ENCODE data around the gene MEF2A.
"Not testable (repeated sequence)": the region's sequence is repeated elsewhere in the genome, so short reads cannot be mapped to it uniquely, and the experiment has no call there.

Gene MEF2A

DNA sequence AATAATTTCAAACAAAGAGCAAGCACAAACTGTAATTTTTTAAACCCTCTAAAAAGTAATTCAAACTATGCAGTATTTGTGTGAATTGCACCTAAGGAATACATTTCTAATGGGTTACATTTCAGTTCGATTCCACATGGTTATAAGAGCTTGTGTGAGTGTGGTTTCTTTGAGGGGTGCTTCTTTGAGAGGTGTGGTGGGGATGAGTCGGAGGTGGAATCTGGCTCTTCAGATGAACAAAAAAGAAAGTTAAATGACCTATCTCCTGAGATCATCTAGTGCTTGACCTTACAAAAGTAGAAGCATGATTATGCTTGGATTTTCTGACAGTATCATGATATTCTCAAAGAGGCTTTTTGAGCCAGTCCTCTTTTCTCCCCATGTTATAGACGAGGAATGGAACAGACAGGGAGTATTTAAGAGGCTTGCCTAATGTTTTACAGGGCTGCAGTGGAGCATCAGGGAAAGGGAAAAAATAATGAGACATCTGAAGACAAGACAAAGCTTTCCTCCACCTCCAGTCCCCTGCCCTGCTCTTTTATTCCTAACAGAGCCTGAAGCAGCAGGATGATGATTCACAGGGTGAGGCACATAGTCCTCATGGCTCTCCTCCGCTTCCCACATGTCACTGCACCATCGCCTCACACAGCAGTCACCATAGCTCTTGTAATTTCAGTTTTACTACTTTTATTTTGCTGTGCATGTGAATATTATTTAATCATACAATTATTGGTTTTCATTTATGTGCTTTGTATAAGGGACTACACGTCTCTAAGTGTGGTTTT lies 85.4 kb downstream of the MEF2A start:
- no peak for DNase-seq

DNA sequence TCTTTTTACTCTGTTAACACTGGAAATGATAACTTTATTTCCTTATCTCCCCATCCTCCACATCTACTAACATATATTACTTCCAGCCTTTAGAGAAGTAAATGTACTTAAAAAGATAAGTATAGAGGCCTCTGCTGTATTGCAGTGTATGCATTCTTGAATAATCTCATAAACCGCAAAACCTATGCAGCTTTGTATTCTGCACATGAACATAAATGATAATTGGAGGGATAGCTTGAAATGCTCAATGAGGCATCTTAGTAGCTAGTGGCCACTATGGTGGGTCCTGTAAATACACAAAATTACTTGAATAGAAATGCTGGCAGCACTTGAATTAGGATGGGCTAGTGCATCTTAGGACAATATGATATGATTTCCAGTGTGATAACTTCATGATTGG lies 90.4 kb downstream of the MEF2A start:
- no peak for DNase-seq

DNA sequence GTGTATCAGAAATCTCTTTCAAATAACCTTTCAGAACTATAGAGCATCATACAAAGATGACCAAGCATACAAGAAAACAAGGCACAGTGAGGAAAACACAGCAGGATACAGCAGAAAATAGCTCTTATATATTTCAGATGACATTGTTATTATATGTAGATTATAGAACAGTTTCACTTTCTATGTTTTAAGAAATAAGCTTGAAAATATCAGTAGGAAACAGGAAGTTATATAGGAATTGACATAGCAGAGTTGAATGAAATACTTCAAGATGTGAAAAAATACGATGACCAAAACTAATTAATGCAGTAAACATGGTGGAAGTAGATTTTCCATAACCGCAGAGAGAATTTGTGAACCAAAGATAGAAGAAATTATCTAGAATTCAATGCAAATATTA lies 92.2 kb downstream of the MEF2A start:
- no peak for DNase-seq

DNA sequence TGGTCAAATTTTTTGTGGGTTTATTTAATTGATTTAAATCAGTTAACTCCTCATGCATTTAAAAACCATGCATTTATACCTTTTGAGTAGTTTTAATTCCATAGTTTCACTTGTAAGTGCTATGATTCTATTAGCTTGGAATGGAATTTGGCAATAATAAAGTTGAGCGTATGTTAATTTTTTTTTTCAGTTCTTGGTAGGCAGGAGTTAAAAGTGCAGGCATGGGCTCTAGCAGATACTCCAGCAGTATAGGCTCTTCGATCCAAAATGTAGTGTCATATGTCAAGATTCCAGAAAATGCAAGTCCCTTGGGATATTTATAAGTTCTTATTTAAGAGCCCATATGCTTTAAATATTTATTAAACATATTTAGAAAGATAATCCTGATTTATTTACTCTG lies 97.1 kb downstream of the MEF2A start:
- no peak for DNase-seq

DNA sequence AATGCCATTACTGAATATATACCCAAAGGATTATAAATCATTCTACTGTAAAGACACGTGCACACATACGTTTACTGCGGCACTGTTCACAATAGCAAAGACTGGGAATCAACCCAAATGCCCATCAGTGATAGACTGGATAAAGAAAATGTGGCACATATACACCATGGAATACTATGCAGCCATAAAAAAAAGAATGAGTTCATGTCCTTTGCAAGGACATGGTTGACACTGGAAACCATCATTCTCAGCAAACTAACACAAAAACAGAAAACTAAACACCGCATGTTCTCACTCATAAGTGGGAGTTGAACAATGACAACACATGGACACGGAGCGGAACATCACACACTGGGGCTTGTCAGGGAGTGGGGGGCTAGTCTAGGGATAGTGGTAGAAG lies 100.3 kb downstream of the MEF2A start:
- not testable (repeated sequence) for DNase-seq

DNA sequence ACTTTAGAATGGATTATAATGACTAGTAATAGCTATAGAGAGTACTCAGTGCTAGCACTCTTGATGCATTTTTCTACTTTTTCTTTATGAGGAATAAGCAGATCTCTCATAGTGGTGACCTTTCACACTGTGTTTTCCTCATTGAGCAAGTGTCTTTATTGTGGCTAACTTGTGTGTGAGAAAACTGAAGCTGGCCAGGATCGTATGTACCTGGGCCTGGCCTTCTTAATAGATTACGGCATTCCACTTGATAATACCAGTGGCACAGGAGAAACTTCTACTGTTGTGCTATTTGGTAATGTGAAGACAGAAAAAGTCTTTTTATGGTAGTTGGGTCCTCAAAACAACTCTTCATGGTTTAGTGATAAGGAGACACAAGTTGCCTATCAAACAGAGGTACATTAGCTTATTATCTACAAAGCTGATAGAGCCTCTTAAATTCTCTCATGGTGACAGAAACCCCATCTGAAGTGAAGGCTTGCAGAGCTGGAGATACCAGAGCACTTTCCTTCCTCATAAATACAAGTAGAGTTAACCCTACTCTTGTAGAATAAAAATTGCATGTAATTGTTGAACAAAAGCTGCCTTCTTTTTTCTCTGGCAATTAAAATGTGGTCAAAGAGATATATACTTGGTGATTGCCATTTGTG lies 102.9 kb downstream of the MEF2A start:
- DNase-seq = no peak

DNA sequence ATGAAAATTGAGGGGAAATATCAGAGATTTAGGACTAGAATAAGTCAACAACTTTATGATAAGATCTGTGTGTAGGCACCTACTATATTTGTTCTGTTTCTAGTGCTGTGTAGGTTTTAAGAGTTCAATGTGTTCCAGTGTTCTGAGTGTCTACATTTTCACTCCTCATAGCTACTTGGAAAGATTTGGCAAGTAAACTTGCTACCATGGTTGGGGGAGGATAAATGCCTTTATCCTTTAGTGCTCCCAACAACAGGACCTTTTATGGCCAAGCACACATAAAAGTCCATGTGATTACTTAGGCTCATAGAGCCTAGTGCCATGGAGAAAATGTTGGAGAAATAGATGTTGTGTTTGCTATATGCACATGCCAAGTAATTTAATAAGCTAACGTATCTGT lies 103.5 kb downstream of the MEF2A start:
- DNase-seq = no peak

DNA sequence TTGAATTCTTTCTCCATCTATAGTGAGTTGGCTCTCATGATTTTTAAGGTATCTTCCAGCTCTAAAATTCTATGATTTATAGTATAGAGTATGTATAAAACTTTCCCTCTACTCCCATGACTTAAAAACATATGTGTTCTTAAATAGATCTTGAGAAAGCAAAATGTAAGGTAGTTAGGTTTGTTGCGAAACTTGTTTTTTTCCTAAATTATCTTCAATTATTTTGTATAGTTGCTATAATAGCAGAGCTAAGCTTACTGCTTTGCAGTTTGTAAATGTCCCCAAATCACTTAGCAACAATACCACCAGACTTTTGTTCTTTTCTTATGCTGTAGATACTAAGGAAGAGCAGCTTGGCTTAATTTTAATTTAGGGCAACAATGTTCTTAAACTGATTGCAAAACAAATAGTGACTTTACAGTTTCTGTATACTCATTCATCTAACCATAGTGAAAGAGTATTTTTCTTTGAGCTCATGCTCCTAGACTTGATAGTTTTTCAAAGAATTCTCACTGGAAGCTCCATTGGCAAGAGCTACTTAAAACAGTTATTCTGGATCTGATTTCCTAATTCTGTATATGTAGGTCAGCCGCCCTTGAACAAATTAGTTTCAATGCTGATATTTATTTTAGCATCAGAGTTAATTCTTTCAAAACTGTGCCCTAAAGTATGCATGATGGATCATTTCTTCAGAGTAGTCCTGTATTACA lies 106.3 kb downstream of the MEF2A start:
- DNase-seq = no peak

DNA sequence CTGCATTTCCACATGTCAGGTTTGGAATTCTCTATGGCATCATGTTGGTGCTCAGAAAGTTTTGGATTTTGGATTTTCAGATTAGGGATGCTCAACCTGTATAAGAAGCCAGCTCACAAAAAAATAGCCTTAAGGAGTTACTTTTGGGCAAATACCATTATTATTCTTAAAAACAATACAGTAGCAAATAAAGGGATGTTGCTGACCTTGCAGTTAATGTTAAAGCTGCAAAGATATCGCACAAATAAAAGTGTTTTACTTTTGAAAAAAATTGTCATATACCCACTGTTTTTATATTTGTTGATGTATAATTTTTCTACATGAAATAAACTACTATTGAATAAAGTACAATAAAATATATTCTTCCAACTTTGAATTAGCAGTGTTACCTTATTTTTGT lies 107.3 kb downstream of the MEF2A start:
- DNase-seq = no peak

DNA sequence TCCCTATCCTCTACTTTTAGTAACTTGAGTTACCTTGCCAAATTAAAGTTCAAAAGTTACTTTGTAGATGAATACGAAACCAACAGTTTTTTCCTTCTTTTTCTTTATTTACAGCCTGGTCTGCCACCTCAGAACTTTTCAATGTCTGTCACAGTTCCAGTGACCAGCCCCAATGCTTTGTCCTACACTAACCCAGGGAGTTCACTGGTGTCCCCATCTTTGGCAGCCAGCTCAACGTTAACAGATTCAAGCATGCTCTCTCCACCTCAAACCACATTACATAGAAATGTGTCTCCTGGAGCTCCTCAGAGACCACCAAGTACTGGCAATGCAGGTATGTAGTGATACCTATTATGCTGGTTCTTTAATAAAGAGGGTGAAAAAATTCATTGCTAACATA lies 108.5 kb downstream of the MEF2A start:
- DNase-seq = no peak

DNA sequence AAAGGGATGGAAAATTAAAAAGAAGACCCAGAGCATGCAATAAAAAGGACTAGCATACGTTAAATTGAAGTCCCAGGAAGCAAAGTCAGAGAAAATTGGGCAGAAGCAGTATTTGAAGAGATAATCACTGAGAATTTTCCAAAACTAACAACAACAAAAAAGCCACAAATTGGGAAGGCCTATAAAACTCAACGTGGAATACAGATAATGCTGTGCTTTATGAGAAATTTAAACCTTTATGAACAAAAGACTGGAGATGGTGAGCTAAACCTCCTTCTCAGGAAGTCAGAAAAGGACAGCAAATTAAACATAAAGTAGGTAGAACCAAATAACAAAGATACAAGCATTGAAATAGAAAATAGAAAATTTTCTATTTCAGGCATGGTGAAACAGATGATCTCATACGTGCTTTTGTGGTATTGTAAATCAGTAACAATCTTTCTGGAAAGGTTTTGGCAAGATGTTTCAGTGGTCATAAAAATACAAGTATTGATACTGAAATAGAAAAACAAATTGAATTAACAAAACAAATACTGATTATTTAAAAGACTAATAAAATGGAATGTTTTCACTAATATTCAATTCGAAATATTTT lies 111.9 kb downstream of the MEF2A start:
- no peak for DNase-seq

DNA sequence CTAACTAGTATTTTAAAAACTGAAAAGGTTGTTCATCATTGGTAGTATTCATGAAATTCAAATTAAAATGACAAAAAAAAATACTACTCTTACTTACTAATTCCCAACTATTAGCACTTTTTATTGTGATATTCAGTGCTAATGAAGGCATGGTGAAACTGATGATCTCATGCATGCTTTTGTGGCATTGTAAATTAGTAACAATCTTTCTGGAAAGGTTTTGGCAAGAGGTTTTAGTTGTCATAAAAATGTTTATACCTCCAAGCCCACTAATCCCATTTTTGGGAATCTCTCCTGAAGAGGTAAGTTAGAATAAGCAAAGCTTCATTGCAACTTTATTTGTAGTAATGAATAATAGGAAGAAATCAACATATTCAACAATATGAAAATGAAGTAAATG lies 114.5 kb downstream of the MEF2A start:
- no peak for DNase-seq

DNA sequence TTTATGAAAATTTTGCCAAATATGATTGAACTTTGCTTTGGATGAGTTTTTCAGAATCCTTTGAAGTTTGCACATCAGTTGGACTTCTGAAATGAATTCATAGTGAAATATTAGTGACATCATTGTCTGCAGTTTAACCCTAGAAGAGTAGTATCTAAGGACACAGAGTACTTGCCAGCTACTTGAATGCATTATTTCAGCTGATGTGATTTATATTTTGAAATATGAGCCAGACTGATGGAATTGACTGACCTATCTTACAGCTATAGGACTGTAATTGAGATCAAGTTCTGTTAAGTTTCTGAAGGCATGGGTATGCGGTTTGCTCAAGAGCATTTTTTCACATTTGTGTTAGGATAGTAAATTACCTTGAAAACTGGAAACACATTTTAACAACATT lies 116.2 kb downstream of the MEF2A start:
- DNase-seq = no peak

DNA sequence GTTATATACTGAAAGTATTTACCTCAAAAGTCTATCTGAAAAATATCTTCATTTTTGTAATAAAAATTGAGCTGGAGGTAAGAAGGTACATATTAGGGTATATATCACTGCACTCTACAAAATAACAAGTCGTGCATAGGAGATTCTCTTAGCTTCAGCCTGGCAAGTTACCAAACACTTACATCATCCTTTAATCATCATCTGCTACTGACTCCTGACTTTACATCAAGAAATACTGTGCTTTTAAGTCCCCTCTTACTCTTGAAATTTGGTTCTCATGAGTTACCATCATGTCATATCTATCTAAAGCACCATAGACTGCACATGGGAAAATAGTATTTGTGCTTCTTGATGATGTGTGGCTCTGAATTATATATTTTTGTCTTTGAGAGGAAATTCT lies 116.7 kb downstream of the MEF2A start:
- DNase-seq = no peak

DNA sequence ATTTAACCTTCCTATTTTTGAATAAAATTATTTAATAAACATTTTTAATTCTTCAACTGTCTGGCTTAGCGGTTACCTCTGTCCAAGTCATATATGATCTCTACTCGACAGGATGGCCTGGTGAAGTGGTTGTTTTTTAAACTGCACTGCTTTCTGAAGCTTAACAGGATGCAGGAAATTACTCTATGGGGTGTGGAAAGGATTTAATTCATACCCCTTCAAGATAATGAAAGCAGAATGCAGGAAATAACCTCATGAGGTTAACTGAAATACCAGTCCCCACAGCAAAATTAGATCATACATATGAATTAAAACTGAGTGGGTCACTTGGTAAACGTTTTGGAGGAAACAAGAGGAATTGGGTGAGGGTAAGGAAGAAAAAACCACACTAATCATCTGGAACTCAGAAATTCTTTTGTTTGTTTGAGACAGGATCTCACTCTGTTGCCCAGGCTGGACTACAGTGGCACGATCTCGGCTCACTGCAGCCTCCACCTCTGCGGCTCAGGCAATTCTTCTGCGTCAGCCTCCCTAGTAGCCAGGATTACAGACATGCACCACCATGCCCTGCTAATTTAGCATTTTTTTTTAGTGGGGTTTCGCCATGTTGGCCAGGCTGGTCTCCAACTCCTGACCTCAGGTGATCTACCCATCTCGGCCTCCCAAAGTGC lies 117.4 kb downstream of the MEF2A start:
- DNase-seq = no peak

DNA sequence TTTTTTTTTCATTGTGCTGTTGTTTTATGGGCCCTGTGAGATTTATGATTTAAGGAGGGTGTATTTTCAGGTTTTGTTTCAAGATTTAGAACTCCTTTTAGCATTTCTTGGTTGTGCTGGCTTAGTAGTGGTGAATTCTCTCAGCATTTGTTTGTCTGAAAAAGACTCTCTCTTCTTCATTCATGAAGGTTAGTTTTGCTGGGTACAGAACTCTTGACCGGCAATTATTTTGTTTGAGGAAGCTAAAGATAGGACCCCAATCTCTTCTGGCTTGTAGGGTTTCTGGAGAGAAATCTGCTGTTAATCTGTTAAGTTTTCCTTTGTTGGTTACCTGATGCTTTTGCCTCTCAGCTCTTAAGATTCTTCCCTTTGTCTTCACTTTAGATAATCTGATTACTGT lies 120.5 kb downstream of the MEF2A start:
- DNase-seq = no peak

DNA sequence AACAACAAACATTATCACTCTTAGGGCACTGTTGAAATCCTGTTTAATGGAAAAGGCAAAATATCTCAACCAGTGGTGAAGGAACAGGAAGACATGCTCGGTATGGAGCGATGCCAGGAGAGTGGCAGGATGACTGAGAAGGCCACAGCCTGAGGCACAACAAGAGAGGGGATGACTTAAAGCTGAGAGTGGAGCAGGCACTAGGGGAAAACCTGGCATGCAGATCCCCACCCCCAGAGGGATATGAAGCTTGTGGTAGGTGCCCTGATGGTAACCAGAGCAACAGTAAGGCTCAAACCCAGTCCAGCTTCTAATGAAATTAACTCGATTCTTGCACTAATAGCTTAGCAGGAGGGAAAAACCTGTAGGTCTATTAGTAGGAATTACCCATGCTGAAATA lies 127.0 kb downstream of the MEF2A start:
- no peak for DNase-seq

DNA sequence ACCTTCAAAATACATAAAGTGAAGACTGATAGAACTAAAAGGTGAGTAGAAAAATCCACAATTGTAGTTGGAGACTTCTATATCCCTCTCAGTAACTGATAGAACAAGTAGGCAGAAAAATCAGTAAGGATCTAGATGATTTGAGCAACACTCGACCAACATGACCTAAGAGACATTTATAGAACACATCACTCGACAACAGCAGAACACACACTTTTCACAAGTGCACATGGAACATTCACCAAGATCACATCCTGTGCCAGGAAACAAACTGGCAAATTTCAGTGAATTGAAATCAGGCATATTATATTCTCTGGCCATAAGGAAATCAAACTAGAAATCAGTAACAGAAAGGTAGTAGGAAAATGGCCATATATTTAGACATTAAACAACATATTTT lies 130.3 kb downstream of the MEF2A start:
- DNase-seq = no peak

DNA sequence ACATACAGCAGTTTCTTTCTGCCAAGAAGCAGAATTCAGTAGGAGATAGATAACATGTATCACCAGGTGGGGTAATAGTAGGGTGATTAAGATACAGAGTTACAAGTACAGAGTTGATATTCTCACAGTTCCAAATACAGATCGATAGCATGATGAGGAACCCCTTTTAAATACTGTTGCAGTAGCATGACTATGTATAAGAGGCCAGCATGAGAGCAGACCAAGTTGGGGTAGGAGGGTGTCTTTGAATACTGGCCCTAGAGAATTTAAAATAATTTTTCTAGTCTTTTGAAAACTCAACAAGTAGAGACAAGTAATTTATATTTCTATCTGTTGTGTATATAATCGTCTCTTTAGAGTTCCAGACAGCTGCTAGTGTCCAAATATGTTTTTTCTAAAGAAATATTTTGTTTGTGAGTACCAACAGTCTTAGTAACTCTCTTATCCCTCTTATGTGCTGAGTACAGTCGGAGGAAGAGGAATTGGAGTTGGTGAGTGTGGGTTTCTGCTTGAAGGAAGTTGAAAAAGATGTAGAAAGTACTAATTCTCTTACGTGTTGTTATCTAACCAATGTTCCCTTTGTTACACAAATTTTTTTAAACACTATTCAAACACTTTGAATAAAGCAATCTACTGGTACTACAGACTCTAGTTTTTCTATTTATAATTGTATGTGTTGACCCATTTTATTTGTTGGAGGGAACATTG lies 137.3 kb downstream of the MEF2A start:
- no peak for DNase-seq

DNA sequence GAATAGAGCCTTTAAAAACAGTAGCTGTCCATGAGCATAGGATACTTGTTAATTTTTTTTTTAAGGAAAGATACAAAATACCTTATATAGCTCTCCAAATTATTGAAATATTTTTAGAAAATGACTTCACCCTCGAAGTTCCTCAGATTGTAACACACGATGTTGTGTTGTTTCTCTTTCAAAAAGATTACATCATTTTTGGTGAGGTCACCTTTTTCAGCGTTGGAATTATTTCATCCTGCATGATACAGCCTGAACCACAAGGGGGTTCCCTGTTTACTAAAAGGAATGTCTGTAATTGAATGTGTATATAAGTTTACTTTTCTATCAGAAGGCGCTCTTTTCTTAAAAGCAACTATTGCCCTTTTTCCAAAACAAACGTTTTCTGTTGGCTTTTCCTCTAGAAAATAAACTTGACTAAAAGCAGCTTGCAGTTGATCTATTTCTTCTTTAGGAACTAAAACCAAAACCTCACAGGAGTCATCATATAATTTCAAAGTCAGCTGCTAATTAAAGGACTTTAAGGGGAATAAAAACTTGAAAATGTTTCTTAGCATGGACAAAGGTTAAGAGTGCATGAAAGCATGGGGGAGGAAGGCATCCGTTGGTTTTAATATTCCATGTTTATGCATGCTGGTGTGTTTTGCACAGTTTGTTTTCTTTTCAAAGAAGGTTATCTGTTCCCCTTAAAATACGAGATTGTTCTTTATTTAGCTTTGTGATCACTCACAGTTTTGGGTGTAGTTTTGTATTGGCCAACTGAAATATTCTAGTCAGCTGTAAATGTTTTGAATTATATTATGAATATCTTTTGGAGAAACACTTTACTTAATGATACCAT lies 138.0 kb downstream of the MEF2A start:
- no peak for DNase-seq

DNA sequence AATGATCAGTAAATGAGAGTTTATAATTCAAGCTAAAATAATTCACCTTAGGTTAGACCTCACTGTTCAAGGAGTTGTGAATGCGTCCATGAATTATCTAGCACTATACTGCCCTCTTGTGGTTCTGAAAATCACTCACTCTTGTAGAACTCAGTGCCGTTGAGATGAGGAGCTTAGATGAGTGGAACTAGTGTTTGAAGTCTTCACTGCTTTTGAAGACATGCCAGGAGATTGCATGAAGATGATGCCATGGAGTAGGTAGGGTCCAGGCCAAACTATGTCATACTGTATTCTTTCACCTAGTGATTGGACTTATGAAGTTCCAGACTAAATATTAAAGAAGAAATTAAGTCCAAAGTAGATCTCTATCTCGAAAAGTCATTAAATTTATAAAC lies 138.7 kb downstream of the MEF2A start:
- no peak for DNase-seq

All from cortex of kidney (tissue), 1 donor.